Esophagus squamous epithelium (tissue), 4 donors: ENCODE results near the gene PLBD1.

ENCODE experiments used
- POLR2A ChIP-seq, 4 donors: fragments of 450-650 bp; IDR thresholded peaks; one replicate each; pipeline ENCODE4 v1.6.1; 2017; ENCODE audit warnings: antibody characterized with exemption in 4 of 4, mild to moderate bottlenecking in 4 of 4, moderate library complexity in 3 of 4
- TF ChIP-seq, protein P1 (sequence below), 6 experiments: fragments of 450-650 bp in 4 of 6; fragments of 200-600 bp in 2 of 6; sonication (generic) in 2 of 6; IDR thresholded peaks; one replicate each; pipeline ENCODE4 v1.5.1; 2016 to 2019; ENCODE audit warnings: antibody characterized with exemption in 6 of 6, mild to moderate bottlenecking in 4 of 6, moderate library complexity in 4 of 6

- TF ChIP-seq, protein P1, sequence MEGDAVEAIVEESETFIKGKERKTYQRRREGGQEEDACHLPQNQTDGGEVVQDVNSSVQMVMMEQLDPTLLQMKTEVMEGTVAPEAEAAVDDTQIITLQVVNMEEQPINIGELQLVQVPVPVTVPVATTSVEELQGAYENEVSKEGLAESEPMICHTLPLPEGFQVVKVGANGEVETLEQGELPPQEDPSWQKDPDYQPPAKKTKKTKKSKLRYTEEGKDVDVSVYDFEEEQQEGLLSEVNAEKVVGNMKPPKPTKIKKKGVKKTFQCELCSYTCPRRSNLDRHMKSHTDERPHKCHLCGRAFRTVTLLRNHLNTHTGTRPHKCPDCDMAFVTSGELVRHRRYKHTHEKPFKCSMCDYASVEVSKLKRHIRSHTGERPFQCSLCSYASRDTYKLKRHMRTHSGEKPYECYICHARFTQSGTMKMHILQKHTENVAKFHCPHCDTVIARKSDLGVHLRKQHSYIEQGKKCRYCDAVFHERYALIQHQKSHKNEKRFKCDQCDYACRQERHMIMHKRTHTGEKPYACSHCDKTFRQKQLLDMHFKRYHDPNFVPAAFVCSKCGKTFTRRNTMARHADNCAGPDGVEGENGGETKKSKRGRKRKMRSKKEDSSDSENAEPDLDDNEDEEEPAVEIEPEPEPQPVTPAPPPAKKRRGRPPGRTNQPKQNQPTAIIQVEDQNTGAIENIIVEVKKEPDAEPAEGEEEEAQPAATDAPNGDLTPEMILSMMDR (IDR thresholded peaks at IDR 0.05): no peak
- no peak for TF ChIP-seq POLR2A (IDR thresholded peaks at IDR 0.05)
These were observed 52.7 kb downstream of the PLBD1 start for GRCh38 chr12:14514946-14515345.
